GM18858 (cell line): ENCODE data around the gene BCO2.
"Not testable (repeated sequence)": the region's sequence is repeated elsewhere in the genome, so short reads cannot be mapped to it uniquely, and the experiment has no call there.

ENCODE experiments used
- ATAC-seq: cut with Tn5 transposase; IDR thresholded peaks from one replicate; pipeline ENCODE4 v1.9.1; 2021; ENCODE audit not compliant: unreplicated experiment

The BCO2 gene

GRCh38 chr11:112165049-112165448 lies 10.3 kb upstream of the BCO2 start:
- no peak for ATAC-seq

- ATAC-seq, result no peak
These were observed 8.8 kb upstream of the BCO2 start for GRCh38 chr11:112166562-112166961.

GRCh38 chr11:112167145-112167544 lies 8.2 kb upstream of the BCO2 start, which contains the start of gene TEX12:
Gene TEX12, plus strand, starts transcription at chr11:112167372. Its CDS starts 1,897 bp downstream, at chr11:112169269.
- ATAC-seq, result no peak

GRCh38 chr11:112172362-112172994 lies 2.8 kb upstream of the BCO2 start:
- peak; percentile 84 for ATAC-seq

GRCh38 chr11:112173152-112173551 lies 2.2 kb upstream of the BCO2 start:
- no peak for ATAC-seq

- ATAC-seq, result no peak
These were observed 264 bp downstream of the BCO2 start for GRCh38 chr11:112175599-112175952.

GRCh38 chr11:112176077-112176476 lies 765 bp downstream of the BCO2 start:
- no peak for ATAC-seq

GRCh38 chr11:112177589-112177988 lies 2.3 kb downstream of the BCO2 start:
- no peak for ATAC-seq

- no peak for ATAC-seq
These were observed 3.1 kb downstream of the BCO2 start for GRCh38 chr11:112178428-112178827.

GRCh38 chr11:112178936-112179335 lies 3.6 kb downstream of the BCO2 start:
- ATAC-seq, result no peak

- peak; percentile 62 for ATAC-seq
These were observed 4.3 kb downstream of the BCO2 start for GRCh38 chr11:112179601-112180000.

- no peak for ATAC-seq
These were observed 7.6 kb downstream of the BCO2 start for GRCh38 chr11:112182867-112183266.

GRCh38 chr11:112185883-112186282 lies 10.6 kb downstream of the BCO2 start:
- ATAC-seq, result no peak

GRCh38 chr11:112186304-112186703 lies 11.0 kb downstream of the BCO2 start:
- no peak for ATAC-seq

GRCh38 chr11:112195113-112195512 lies 19.8 kb downstream of the BCO2 start:
- not testable (repeated sequence) for ATAC-seq

- ATAC-seq, result no peak
These were observed 20.6 kb downstream of the BCO2 start for GRCh38 chr11:112195951-112196351.

GRCh38 chr11:112196519-112197087 lies 21.3 kb downstream of the BCO2 start:
- ATAC-seq, result no peak

- not testable (repeated sequence) for ATAC-seq
These were observed 23.8 kb downstream of the BCO2 start for GRCh38 chr11:112199101-112199500.

- no peak for ATAC-seq
These were observed 24.9 kb downstream of the BCO2 start for GRCh38 chr11:112200252-112200651.

- no peak for ATAC-seq
These were observed 30.8 kb downstream of the BCO2 start for GRCh38 chr11:112206071-112206470.

- no peak for ATAC-seq
These were observed 35.6 kb downstream of the BCO2 start for GRCh38 chr11:112210890-112211289.

GRCh38 chr11:112211536-112211935 lies 36.2 kb downstream of the BCO2 start:
- ATAC-seq, result no peak

- ATAC-seq, result no peak
These were observed 37.0 kb downstream of the BCO2 start for GRCh38 chr11:112212290-112212689.
